NCI-H1417 treated with DMSO at 0.1 percent for 48 hours (cell line): ENCODE measurements around the gene NEAT1.
"Not testable (repeated sequence)": the region's sequence is repeated elsewhere in the genome, so short reads cannot be mapped to it uniquely, and the experiment has no call there.

Experiments used
- DNase-seq: peaks from one replicate; lab custom pipeline; 2025; lab: John Stamatoyannopoulos, UW

The NEAT1 gene

DNA sequence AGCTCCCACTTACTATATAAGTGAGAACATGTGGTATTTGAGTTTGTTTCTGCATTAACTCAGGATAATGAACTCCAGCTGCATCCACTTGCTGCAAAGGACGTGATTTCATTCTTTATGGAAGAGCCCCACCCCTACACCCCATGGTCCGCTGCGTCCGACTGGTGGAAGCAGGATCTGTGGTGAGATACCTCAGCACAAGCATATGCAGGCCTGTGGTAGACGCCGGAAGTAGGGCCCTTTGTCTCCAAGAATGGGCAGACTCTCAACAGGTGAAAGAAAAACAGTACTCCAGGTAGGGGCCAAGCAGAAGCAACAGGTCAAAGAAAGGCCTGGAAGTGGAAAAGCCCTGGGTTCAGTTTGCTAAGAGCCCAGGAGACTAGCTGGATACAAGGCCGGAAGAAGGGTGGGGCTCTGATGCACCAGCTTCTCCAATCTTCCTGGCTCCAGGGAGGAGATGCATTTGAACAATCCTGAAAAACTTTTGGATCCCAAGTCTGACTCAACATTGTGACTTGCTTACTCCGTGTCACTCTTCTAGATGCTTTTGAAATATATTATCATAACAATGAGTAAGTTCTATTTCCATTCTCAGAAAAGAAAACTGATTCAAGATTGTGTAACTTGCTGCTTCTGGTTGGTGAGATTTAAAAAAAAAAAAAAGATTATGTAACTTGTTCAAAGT is 30.4 kb downstream of the NEAT1 start:
- DNase-seq, result no peak

DNA sequence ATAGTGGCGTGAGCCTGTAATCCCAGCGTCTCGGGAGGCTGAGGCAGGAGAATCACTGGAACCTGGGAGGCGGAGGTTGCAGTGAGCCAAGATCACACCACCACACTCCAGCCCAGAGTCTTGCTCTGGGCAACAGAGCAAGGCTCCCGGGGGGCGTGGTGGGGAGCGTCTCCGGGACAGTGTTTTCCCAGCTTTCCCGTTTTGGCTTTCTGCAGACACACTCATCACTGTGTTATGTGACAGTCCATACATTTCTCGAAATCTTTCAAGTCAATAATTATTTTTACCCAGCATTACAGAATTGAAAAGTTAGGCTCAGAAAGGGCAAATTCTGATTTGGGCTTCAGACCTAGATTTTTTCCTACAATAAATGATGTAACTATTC is 31.7 kb downstream of the NEAT1 start:
- no peak for DNase-seq

DNA sequence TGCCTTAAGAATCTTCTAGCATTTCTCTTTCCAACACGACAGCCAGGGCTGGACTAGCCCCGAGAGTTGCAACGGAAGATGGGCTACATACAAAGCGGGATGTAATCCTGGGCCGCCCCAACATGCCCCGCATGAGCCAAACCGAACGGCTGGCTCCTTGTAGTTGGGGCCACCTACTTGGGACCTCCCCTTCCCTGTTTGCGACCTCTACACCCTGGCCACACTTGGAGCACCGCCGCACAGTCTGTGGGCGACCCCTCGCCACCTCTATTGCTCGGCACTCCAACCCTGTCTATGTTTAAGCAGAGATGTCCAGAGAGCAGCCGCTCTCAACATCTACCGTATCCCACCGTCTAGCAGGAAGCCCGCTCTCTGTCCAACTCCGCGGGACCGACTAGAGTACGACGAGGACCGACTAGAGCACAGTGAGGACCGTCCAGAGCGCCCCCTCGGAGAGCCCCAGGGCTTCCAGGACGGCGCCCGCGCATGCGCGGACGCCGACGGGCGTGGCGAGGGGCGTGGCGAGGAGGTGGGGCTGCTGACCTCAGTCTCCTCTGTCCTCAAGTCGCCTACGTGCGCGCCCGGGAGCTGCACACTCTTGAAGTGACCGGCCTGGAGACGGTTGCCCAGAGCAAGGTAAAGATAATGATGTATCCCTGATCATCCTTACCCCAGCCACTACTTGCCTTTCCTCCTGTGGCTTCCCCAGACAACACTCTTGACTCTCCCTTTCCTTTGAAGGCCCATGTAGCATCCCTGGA is 32.3 kb downstream of the NEAT1 start:
- DNase-seq, result no peak

DNA sequence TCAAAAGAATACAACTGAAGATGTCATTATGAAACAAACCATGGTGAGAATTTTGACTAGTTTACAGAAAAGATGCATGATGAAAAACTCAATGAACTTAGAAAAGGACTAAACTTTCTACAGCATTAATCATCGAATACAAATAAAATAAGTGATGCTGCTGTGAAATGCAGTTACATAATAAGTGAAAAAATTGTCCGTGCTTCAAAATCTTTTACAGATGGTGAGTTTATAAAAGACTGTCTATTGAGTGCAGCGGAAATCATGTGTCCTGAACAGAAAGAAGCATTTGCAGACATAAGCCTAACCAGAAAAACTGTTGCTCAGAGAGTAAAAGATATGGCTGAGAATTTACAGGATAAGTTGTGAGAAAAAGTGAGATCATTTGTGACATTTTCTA is 33.8 kb downstream of the NEAT1 start:
- no peak for DNase-seq

DNA sequence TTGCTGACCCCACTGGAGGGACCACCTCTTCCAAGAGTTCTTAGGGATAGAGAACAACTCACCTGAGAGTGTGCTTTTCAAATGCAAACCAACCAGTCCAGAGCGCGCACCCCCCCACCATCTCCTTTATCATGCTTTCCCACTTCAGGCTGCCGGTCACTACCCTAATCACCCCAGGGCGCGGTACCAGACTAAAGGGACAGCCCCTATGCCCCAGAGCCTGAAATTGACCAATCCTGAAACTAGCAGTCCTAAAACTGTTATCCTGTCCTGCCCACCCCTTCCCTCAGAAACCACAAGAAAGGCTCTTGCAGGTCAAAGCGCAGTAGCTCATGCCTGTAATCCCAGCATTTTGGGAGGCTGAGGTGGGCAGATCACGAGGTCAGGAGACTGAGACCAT is 37.0 kb downstream of the NEAT1 start:
- no peak for DNase-seq

DNA sequence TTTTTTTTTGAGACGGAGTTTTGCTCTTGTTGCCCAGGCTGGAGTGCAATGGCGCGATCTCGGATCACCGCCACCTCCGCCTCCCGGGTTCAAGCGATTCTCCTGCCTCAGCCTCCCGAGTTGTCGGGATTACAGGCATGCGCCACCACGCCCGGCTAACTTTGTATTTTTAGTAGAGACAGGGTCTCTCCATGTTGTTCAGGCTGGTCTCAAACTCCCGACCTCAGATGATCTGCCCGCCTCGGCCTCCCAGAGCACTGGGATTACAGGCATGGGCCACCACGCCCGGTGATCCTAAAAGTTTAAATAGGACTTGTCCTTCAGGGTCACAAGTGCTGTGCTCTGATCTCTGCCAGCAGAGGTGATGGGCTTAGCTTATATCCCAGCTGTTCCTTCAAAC is 42.9 kb downstream of the NEAT1 start:
- DNase-seq, result not testable (repeated sequence)

DNA sequence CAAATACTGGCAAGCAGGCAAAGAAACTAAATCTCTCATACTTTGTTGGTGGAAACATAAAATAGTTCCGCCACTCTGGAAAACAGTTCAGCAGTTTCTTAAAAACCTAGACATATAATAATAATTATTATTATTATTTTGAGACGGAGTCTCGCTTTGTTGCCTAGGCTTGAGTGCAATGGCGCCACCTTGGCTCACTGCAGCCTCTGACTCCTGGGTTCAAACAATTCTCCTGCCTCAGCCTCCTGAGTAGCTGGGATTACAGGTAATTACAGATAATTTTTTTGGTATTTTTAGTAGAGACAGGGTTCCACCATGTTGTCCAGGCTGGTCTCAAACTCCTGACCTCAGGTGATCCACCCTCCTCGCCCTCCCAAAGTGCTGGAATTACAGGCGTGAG is 44.7 kb downstream of the NEAT1 start:
- DNase-seq, result not testable (repeated sequence)

DNA sequence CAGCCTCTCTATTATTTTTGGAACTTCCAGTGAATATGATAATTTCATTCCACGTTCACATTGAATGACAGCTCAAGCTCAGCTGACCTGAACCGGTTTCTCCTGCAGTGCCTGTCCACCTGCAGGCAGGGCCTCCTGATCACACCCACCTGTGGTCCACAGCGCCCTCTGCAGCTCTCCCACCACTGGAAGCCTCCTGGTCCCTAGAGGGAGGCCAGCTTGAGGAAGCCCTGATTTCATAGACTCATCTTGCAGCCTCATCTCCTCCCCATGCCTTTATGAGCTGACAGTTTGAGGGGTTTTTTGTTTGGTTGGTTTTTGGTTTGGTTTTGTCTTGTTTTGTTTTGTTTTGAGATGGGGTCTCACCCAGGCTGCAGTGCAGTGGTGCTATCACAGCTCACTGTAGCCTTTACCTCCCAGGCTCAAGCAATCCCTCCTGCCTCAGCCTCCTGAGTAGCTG is 46.3 kb downstream of the NEAT1 start:
- no peak for DNase-seq

DNA sequence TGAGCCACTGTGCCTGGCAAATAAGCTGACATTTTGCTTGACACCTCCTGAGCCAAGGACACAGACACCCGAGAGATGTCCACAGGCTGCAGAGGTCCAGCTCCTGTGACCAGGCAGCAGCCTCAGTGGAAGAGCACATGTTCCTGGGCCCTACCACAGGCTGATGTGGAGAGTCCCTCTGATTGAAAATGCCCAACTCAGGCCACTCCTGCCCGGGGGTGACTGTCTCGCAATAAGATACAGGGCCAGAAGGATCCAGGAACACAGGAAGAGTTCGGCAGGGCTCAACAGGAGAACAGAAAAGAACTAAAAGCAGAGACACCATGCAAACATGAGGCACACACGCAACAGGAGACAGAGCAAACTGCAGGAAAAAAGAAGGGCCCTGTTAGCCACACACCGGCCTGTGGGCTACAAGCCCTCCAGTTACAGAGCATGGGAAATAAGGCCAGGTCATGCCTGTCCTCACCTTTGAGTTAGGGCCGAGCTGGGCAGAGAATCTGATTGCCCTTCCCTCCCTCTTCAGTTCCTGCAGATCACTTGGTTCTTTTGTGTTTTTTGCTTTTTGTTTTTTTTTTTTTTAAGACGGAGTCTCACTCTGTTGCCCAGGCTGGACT is 47.9 kb downstream of the NEAT1 start:
- DNase-seq, result no peak

DNA sequence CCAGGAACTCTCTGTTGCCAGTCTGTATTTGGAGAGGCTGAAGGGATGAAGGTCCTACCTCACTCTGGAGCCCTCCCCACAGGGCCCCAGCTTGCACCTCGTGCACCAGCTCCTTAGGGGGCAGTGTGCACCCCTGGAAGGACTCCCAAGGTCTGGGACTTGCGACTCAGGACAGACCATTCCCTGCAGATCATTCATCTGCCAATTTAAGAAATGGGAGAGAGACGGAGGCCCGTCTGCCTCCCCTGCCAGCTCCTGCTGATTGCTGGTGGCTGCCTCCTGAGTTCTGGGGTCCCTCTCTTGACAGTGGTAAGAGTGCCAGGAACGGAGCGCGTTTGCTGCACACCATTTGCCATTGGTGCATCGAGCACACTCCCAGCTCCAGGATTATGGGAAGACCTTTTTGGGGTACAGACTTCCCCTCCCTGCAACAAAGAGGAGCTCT is 48.9 kb downstream of the NEAT1 start:
- no peak for DNase-seq

DNA sequence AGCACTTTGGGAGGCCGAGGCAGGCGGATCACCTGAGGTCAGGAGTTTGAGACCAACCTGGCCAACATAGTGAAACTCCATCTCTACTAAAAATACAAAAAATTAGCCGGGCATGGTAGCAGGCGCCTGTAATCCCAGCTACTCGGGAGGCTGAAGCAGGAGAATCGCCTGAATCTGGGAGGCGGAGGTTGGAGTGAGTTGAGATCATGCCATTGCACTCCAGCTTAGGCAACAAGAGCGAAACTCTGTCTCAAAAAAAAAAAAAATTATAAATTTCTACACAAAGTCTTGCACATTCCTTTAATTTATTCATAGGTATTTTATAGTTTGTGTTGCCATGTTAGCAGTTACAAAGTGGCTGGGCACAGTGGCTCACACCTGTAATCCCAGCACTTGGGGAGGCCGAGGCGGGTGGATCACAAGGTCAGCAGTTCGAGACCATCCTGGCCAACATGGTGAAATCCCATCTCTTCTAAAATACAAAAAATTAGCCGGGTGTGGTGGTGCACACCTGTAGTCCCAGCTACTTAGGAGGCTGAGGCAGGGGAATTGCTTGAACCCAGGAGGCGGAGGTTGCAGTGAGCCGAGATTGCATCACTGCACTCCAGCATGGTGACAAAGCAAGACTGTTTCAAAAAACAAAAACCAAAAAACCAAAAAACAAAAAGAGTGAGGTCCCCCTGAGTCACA is 50.1 kb downstream of the NEAT1 start:
- not testable (repeated sequence) for DNase-seq

DNA sequence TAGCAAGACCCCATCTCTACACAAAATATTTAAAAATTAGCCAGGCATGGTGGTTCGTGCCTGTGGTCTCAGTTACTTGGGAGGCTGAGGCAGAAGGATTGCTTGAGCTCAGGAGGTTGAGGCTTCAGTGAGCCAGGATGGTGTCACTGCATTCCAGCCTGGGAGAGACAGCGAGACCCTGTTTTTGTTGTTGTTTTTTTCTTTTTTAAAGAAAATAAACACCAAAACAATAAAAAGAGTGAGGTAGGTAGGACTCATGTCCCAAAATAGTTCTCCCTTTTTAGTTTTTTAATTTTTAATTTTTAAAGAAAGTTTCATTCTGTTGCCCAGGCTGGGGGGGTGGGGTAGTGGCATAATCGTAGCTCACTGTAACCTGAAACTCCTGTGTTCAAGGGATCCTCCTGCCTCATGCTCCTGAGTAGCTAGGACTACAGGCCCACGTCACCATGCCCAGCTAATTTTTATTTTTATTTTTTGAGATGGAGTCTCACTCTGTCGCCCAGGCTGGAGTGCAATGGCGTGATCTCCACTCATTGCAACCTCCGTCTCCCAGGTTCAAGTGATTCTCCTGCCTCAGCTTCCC is 50.8 kb downstream of the NEAT1 start:
- no peak for DNase-seq

DNA sequence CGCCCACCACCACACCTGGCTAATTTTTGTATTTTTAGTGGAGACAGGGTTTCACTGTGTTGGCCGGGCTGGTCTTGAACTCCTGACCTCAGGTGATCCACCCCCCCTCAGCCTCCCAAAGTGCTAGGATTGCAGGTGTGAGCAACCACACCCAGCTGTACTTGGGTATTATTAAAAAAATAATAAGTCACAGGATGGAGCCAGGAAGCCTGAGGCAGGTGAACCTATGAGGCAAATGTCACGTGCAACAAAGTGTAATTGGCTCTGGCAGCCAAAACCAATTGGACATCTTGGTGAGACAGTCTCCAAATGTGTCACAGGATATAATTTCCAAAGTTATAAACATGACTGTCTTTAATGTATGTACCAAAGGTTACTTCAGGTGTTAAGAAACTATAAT is 52.3 kb downstream of the NEAT1 start:
- no peak for DNase-seq

DNA sequence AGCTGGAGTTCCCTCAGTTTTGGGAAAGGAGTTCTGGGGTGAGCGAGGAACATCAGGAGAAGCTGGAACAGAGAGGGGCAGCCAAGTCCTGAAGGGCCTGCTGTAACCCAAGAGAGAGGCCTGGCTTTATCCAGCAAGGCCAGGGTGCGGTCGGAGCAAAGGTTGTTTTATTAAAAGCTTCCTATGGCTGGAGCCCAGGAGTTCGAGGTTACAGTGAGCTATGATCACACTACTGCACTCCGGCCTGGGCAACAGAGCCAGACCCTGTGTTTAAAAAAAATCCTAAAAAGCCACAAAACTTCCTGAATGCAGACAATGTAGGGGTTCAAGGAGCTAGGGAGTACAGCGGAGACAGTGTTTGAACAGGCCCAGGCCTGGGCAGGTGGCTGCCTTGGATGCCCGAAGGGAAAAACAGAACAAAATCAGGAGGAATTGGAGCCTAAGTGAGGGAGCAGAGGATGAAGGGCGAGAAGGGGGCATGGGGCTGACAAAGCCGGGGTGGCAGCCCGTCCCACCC is 54.1 kb downstream of the NEAT1 start:
- no peak for DNase-seq

DNA sequence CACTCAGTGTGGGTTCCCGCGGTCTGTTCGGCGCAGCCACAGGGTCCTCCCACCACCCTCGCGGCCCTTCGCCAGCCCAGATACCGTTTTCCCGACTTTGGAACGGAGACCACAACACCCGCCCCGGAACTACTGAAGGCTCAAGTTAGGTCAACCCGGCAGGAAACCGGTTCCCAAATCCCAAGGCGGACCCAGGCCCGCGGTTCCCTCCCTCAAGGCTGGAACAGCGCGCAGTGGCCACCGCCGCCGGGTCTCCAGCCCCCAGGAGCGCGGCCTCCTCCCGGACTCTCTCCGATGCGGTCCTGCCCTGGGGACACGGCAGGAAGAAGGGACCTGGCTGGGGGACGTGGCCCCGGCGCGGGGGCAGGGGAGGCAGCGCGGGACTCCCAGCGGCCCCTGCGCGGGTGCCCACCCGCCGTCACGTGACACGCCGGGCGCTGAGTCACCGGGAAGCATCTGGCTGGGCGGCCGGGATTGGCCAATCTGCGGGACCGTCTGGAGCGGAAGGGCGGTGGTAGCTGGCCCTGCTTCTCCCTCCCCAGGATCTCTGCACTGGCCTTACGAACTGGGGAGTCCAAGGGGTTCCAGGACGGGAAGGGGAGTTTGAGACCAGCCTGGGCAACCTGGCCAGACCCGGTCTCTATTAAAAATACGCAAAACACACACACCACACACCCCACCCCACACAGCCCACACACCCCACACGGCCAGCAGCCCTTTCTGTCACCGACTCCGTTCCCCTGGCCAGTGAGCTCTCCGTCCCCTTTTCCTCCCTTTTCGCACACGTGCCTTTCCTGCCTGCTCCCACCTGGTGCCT is 54.8 kb downstream of the NEAT1 start:
- DNase-seq, result peak; percentile 79

DNA sequence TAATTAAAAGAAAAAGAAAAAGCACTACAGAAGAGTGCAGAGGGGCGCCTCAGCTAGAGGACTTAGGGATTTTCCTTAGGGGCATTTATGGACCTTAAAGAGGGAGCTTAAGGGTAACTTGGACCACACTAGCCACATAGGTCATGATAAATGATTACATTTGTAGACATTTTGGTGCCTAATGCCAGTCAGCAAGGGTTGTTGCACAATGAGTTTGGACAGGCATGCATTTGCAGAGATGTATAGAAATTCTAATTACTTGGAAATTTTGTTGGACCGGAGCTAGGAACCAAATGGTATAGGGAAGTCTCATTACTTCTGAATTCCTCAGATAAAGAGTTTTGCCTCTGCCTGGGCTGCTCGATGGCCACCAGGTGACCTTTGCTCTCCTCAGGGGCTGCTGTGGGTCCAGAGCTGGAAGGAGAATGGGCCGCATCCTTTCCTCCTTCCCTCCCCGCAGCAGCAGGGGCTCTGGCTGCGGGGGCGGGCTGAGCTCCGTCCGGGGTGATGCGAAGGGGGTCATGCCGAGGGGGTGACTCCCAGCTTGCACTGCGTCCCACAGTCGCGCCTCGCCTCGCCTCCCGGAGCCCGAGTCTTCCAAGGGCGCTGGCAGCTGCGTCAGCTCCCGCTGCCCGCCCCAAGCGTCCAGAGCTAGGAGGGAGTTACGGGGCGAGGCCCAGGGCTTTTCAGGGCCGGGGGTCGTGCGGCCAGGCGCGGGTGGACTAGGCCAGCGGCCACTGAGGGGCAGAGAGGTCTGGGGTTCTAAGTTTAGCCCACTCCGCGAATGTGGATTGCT is 56.0 kb downstream of the NEAT1 start:
- no peak for DNase-seq

DNA sequence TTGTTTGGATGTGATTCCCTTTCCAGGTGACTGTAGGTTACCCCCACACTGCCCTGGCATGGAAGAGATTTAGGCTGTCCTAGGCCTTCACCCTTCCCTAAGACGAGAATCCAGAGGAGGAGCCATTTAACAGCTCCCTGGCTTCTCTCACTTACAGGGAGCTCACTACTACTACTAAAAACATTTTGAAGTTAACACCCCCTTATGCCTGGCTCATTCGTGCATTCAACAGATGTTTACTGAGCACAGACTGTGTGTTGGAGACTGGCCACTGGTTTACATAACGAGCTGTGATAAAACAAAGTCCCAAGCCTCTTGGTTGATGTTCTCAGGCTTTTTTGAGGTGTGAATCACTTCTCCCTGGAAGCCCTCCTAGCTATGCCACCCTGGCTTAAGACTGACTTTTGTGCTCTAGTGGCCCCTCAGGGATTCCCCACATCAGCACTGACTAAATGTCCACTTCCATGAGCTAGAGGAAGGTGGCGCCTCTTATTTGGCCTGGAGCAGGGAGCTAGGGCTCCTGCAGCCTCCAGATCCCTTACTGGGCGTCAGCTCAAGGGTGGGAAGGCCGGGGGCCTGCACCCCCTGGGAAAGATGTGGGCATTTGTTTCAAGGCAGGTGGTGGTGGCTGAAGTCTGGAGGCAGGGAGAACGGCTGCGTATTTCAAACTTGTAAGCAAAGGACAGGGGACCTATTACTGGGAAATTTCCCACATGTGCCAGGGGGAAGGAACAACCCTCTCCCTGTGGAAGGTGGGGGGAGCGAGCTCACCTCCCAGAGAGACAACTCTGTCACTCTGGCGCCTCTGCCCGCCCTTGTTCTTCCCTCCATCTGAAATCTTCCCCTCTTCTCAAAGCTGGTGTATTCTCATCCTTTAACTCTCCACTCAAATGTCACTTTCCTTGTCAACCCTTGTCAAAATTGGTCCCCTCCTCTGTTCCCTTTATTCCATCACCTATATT is 56.9 kb downstream of the NEAT1 start:
- DNase-seq, result no peak

DNA sequence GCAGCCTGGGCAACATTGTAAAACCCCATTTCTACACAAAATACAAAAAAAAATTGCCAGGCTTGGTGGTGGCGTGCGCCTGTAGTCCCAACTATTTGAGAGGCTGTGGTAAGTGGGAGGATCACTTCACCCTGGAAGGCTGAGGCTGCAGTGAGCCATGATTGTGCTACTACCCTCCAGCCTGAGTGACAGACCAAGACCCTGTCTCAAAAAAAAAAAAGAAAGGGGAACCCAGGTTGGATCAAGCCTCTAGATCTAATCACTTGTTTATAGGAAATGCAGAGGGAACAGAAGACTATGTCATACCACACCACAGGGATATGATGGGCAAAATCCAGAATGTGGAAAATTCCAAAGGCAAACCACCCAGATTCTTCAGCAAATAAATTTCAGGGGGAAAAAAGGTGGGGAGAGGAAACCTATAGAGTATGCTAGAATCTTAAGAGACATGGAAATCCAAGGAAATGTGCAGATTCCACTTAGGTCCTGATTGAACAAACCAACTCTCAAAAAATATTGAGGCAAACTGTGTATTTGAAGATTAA is 59.8 kb downstream of the NEAT1 start:
- DNase-seq, result no peak

DNA sequence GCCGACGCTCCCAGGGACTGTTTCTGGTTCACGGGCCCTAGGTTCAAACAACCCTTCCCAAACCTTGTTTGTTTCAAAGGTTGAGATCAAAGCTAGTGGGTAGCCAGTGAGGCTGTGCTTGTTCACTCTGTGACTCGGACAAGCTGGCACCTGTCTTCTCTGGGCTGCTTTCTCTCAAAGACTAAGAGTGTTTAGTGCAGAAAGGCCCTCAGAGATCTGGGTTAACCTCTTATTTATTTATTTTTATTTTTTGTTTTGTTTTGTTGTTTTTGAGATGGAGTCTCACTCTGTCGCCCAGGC is 63.3 kb downstream of the NEAT1 start:
- no peak for DNase-seq
